ENCODE data around the gene TARBP1. TPM values are rescaled to one million over a fixed set of nuclear protein-coding genes. Genes with fewer than 3 reads are reported as not detected.
A peak's percentile ranks its signal among the peaks of the same experiment; 100 is the strongest.

The TARBP1 gene
- total RNA-seq, 1 donor from 2014 or later = 60.4 TPM

GRCh38 chr1:234355782-234356510 lies 123.0 kb downstream of the TARBP1 start:
- peaks cover 6% of the 10 kb centered on the region for H3K4me1 Mint-ChIP-seq (ENCODE audit: low read depth)
- no peaks in the 10 kb centered on the region for H3K27me3 Mint-ChIP-seq
- no peaks in the 10 kb centered on the region for H3K36me3 Mint-ChIP-seq (ENCODE audit: insufficient read depth)
- peaks cover 3% of the 10 kb centered on the region for H3K9me3 Mint-ChIP-seq (ENCODE audit: low read depth)
- DNase-seq (ENCODE audit: low spot score, unreplicated experiment) = no peak
- no peak overlapping the region for H3K27ac Mint-ChIP-seq
- no peak for TF ChIP-seq CTCF (IDR thresholded peaks at IDR 0.05; ENCODE audit: unreplicated experiment)
- no peak overlapping the region for H3K4me3 Mint-ChIP-seq (ENCODE audit: low read depth)

- no peak for DNase-seq (ENCODE audit: low spot score, unreplicated experiment)
- Mint-ChIP-seq H3K4me1 (ENCODE audit: low read depth) (peaks cover 4% of the 10 kb centered on the region), H3K36me3 (ENCODE audit: insufficient read depth) (no peaks in the 10 kb centered on the region)
Observed at GRCh38 chr1:234348964-234349363, 130.0 kb downstream of the TARBP1 start.

GRCh38 chr1:234345237-234345636 lies 133.7 kb downstream of the TARBP1 start:
- H3K27ac Mint-ChIP-seq = no peak overlapping the region
- peaks cover 3% of the 10 kb centered on the region for H3K27me3 Mint-ChIP-seq
- peaks cover 10% of the 10 kb centered on the region for H3K9me3 Mint-ChIP-seq (ENCODE audit: low read depth)
- DNase-seq (ENCODE audit: low spot score, unreplicated experiment) = no peak
- no peak overlapping the region for H3K4me3 Mint-ChIP-seq (ENCODE audit: low read depth)
- no peak for TF ChIP-seq CTCF (IDR thresholded peaks at IDR 0.05; ENCODE audit: unreplicated experiment)
- no peaks in the 10 kb centered on the region for H3K36me3 Mint-ChIP-seq (ENCODE audit: insufficient read depth)
- peaks cover 12% of the 10 kb centered on the region for H3K4me1 Mint-ChIP-seq (ENCODE audit: low read depth)

More at GRCh38 chr1:234348964-234349363, 130.0 kb downstream of the TARBP1 start:
- Mint-ChIP-seq H3K27ac (no peak overlapping the region), H3K9me3 (ENCODE audit: low read depth) (peaks cover 3% of the 10 kb centered on the region), H3K27me3 (peaks cover 3% of the 10 kb centered on the region), H3K4me3 (ENCODE audit: low read depth) (no peak overlapping the region)
- TF ChIP-seq CTCF (IDR thresholded peaks at IDR 0.05; ENCODE audit: unreplicated experiment) = no peak

- Mint-ChIP-seq H3K4me3 (ENCODE audit: low read depth) (no peak overlapping the region), H3K9me3 (ENCODE audit: low read depth) (peaks cover 24% of the 10 kb centered on the region), H3K27ac (peak overlapping the region; percentile 64), H3K4me1 (ENCODE audit: low read depth) (peaks cover 9% of the 10 kb centered on the region), H3K27me3 (no peaks in the 10 kb centered on the region), H3K36me3 (ENCODE audit: insufficient read depth) (peaks cover 4% of the 10 kb centered on the region)
- TF ChIP-seq CTCF (IDR thresholded peaks at IDR 0.05; ENCODE audit: unreplicated experiment) = no peak
- DNase-seq (ENCODE audit: low spot score, unreplicated experiment) = no peak
Observed at GRCh38 chr1:234342774-234343173, 136.2 kb downstream of the TARBP1 start.

Other genes with a start within 250 kb of the TARBP1 start
- gene COA6, start 105.7 kb downstream of the TARBP1 start, total RNA-seq = 31.4 and 32.6 TPM in 2 replicates
- 193 and 214 TPM in 2 replicates for gene IRF2BP2, start 131.0 kb upstream of the TARBP1 start, total RNA-seq

Data from progenitor cell of endocrine pancreas (in vitro differentiated cells).